Measurements from ENCODE around the gene NSG2.

GRCh38 chr5:174097486-174098185 lies 52.1 kb downstream of the NSG2 start:
- no peak for TF ChIP-seq ZNF324 (tag by site-specific recombination; IDR thresholded peaks at IDR 0.05)
- no peak for TF ChIP-seq CTCF (tag by site-specific recombination; IDR thresholded peaks at IDR 0.05)
- no peak for TF ChIP-seq ZNF280C (tag by site-specific recombination; IDR thresholded peaks at IDR 0.05)
- no peak for TF ChIP-seq ZFP41 (tag by site-specific recombination; IDR thresholded peaks at IDR 0.05; ENCODE audit: borderline replicate concordance)
- TF ChIP-seq ZSCAN18 (tag by site-specific recombination; IDR thresholded peaks at IDR 0.05), result no peak
- no peak for TF ChIP-seq ZNF639 (tag by site-specific recombination; IDR thresholded peaks at IDR 0.05)
- peak; percentile 97 for TF ChIP-seq ZSCAN4 (tag by site-specific recombination; IDR thresholded peaks at IDR 0.05)
- no peak for TF ChIP-seq ZNF785 (tag by site-specific recombination; IDR thresholded peaks at IDR 0.05)
- TF ChIP-seq SETDB1 (IDR thresholded peaks at IDR 0.05; ENCODE audit: insufficient read length, low read length), result no peak

All from HEK293 (cell line).